ENCODE data around the gene NALCN.

NALCN gene

DNA sequence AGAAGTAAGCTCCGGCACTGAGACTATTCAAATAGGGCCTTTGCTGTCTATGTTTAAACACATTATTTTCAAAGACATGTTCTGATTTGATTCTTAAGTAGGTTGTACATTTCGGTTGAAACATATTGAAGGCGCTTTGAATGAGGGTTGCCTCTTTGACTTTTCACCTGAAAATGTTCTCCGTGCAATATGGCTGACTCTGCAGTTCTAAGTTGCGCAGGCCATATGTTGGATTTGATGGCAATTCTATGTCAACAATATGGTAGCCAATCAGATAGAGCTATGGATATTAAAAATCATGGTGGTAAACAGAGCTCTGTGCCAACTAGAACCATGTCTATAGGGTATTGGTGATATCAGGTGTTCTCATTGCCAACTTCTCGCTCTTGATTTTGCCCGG is 307.3 kb downstream of the NALCN start:
- no peak for DNase-seq

DNA sequence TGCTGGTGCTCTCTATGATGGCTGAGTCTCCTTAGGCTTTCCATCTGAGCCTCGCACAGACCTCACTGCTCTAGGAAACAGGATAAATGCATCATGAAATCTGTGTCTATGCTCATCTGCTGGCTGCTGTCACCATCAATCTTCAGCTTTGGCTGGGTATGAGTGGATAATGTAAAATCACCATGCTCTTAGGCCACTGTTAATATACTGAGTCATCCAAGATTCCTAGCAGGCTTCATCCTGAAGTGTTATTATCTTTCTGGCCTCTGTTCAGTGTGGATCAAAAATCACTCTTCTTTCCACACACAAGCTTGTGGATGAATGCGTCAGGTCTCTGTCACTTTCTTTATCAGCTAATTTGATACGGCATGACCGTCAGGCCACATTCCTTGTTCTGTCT is 317.4 kb downstream of the NALCN start:
- DNase-seq = no peak

- no peak for DNase-seq
Observed at GRCh38 chr13:101092985-101093384, 323.3 kb downstream of the NALCN start.

GRCh38 chr13:101090287-101090686 is 326.0 kb downstream of the NALCN start:
- DNase-seq = no peak

GRCh38 chr13:101085551-101085950 is 330.8 kb downstream of the NALCN start:
- no peak for DNase-seq

DNA sequence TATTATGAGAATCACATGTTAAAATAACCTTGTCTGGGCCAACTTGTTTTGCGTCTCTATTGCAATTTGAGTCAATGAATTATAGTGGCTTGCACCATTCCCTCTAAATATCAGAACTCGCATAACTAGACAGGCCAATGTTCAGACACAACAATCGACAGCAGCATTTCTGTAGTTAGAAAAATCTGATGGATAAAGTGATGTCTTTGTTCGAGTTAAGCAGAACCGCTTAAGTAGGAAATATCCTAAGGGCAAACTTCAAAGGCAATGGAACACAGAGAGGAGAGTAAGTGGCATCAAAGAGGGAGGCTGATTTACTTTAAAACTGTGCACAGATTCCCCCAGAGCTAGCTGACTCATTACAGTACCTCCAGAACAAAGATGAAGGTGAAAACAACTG is 333.9 kb downstream of the NALCN start:
- DNase-seq = no peak

GRCh38 chr13:101080616-101081015 is 335.7 kb downstream of the NALCN start:
- DNase-seq = no peak

GRCh38 chr13:101065329-101065728 is 351.0 kb downstream of the NALCN start:
- DNase-seq = no peak

GRCh38 chr13:101059793-101060192 is 356.5 kb downstream of the NALCN start:
- no peak for DNase-seq

DNA sequence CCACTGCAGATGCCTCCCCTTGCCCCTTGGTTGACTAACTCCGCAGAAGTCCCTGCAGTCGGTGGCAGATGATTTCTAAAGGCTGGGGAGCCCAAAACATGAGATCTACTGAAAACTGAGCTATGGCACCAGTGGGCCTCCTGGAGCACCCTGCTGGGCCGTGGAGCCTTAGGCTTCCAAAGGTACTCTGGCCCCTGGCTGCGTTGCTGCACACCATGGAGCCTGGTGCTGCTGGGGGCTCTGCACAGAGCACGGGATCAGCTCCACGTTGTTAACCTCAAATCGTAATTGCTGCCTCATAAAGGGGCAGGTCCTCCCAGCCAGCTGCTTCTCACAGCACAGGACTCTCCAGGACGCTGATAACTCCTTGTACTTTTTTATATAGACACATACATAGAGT is 357.5 kb downstream of the NALCN start:
- DNase-seq = no peak

DNA sequence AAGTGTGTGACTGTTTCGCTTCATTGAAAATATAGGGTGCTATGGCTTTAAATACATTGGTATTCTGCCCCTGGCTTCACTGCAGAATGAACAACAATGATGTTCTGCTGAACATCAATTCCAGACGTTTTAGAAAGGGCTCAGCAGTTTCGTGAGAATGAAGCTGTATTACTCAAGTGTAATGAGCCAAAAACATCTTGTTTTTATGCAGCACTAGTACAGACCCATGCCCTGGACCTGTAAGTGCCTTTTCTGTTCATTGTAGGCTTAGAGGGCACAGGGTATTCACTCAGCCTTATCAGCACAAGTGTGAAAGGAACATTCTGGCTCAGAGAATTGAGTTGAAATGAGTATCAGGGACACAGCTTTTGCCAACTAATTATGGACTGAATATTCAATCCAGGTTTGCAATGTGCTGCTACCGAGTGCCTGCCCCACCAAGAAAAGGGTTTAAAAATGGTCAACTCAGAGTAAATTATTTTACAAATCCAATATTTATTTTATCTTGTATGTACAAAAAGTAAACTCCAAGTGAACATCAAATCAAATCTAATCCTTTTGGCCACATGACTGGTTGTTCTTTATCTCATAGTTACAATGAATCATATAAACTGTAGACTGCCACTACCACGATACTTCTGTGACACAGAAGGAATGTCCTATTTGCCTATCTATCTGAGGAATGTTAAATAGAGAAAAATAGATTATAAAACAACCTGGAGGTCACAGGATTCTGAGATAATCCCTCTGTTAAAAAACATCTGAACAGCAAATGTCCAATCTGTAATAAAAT is 362.8 kb downstream of the NALCN start:
- no peak for DNase-seq

DNA sequence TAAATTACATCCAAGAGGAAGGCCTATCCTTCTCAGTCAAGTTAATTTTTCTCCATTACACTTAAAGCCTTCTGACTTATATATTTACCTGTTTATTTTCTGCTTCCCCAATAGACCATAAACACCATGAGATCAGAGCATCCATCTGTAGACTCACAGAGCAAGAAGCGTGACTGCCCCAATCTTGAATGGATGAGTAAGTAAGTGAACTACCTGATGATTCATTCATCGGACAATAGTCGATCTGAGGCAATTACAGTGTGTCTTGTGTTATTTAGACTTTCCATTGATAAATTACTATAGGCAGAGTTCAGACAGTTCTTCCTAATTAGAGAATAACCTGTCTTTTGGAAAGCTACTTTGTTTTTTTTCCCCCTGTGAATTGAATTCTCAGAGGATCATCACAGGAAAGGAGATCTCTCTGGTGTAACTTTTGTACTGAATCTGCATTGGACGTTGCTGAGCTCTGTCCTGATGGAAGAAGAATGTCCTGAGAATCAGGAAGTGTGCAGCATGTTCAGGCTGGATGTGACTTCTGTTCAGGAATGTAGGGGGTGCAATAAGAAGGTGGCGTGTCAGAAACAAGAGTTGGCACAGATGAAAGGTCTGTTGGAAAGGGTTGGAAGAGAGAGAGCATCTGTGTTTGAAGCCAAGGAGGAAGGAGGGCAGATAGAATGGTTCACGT is 367.0 kb downstream of the NALCN start:
- no peak for DNase-seq

DNA sequence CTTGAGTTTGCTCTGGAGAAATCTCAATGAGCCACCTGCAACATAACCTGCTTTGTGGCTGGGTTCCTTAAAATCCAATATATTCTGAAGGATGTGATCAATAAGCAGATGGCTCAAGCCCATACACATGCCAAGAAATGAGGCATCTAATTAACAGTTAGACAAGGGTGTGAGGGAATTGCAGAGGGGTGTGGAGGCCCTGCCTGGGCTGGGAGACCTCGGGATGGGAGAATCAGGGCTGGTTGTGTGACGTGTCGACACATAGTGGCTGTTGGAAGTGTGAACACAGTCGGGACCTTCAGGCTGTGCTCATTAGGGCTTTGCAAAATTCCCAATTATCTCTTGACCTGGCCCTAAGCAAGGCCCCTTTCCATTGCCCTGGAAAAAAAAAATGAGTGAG is 379.8 kb downstream of the NALCN start:
- no peak for DNase-seq

DNA sequence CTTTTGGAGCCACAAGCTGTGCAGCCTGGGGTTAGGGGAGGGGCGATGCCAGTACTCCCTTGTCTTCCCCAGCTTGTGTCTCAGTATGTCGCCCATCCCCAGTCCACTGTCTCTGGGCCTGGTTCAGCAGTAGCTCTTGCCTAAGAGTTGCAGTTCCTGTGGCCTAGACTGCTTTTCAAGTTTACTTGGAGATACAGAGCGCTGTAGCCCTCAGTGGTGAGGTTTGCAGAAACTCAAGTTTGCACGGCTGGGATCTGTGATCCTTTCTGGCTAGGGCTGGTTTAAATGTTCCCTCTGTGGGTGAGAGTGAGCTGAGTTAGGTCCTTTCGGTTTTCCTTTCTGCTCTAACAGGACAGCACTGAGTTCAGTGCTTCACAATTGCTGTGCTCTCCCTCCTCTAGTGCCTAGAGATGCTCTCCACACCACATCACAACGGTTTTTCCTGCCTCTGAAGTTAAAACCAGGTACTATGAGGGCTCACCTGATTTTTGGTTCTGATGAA is 381.1 kb downstream of the NALCN start:
- DNase-seq = no peak

GRCh38 chr13:101026736-101027398 is 389.4 kb downstream of the NALCN start:
- DNase-seq = no peak

DNA sequence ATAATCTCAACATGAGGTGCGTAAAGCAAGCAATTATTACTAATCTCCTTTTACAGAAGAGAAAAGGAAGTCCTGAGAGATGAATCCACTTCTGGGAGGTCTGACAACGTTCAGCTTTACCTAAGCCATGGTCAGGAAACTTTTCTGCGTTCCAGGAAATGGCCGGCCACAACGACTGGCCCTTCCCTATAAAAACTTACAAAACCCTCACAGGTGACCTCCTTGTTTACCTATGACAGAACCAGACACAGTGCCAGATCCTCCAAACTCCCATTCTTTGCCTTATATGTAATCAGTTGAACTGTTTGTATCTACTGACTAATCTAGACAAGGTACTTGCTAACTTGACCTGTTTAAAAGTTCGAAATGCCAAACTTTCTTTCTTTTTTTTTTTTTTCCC is 390.0 kb downstream of the NALCN start:
- no peak for DNase-seq

DNA sequence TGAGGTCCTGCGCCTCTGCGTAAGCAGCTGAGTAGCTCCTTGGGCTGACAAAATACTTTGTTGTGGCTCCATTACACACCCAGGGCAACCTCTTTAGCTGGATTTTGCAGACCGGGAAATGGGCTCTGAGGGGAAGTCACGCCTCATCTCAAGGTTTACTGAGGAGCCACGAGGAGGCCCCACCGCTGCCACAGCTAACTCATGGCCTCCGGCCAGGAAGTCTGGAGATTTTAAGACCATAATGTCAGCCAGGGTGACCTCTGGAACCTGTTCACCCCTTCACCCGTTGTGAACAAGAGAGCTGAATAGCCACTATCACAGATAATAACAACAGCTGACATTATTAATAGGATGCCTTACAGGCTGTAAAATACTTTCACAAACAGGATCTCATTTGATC is 390.4 kb downstream of the NALCN start:
- DNase-seq = no peak

DNA sequence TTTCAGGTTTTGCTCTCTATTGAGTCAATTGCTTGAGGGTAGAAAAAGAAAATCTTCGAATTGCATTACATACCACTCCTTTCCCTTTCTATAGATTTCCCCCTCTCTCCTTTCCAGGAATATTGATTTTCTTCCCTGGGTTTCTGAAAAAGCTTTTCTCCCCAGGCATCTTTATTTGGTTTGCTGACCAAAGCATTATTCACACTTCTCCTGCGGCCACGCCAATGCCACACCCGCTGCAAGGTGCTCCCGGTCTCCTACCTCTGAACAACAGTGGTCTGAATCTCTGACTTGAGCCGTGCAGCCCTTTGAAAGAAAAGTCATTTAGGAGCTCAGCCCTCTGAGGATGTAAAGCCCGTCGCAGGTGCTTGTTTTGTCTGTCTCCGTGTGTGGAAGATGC is 390.8 kb downstream of the NALCN start:
- DNase-seq = no peak

- DNase-seq = no peak
Observed at GRCh38 chr13:101019126-101019525, 397.2 kb downstream of the NALCN start.

- no peak for DNase-seq
Observed at GRCh38 chr13:101018720-101019119, 397.6 kb downstream of the NALCN start.

DNA sequence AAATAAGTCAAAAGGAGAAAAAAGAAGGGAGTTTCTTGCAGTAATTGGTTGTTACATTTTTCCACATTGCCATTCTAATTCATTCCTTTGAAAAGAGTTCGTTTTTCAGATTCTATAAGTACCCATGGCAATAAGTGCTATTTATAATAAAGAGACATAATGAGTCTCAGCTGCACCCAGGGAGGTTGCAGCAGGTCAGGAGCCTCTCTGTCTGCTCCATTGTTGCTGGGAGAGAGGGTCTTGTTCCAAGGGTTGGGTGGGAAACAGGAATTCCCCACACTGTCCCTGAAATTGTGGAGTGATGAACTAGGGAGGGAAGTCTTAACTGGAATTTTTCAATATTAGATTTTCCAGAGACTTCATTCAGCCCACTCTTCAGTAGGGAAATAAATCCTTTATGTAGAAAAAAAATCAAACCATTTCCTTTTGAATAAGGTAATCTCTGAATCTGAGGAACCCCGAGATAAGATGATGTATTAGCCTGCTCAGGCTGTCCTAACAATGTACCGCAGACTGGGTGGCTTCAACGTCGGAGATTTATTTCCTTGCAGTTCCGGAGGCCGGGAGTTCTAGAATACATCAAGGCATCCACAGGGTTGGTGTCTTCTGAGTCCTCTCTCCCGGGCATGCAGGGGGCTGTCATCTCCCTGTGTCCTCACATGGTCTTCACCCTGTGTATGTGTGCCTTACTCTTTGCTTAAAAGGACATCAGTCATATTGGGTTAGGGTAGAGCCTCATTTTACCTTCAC is 399.0 kb downstream of the NALCN start:
- no peak for DNase-seq

DNA sequence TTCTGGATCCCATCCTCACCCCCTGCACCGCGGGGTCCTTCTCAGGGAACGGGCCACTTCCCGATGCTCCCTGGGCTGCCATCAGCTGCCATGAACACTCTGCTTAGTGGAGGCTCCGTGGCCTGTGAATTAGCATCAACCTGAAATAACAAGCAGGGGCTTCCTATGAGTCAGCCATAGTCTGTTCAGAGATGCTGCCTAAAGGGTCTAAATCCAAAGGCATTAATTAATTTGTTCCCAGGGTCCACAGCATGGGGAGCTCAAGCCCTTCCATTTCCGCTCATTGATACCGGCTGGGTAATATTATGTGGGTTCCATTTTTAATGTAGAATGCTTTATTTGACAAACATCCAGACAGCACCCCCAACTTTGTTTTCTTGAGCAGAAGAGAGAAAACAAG is 399.8 kb downstream of the NALCN start:
- no peak for DNase-seq

GRCh38 chr13:101013245-101013644 is 403.1 kb downstream of the NALCN start:
- DNase-seq = no peak

Data from RPMI8226 (cell line).